WI38 (cell line): Measurements from ENCODE around the gene IPP.
"Not testable (repeated sequence)": the region's sequence is repeated elsewhere in the genome, so short reads cannot be mapped to it uniquely, and the experiment has no call there.

Source experiments
- H3K4me3 ChIP-seq: 2 replicates; pipeline ENCODE4 v1.5.1; 2011; ENCODE audit warnings: low read depth, mild to moderate bottlenecking, control low read depth, low read length
- CTCF ChIP-seq: IDR thresholded peaks from 2 replicates; pipeline ENCODE4 v1.5.1; 2012; ENCODE audit warnings: low read depth, mild to moderate bottlenecking, control low read depth, low read length

The IPP gene

GRCh38 chr1:45716700-45717099, 33.8 kb downstream of the IPP start:
- H3K4me3 ChIP-seq: no peak overlapping the region
- no peak for TF ChIP-seq CTCF

GRCh38 chr1:45713711-45714110, 36.7 kb downstream of the IPP start:
- TF ChIP-seq CTCF: no peak
- H3K4me3 ChIP-seq: no peak overlapping the region

GRCh38 chr1:45704637-45705036, 45.8 kb downstream of the IPP start:
- no peak for TF ChIP-seq CTCF
- H3K4me3 ChIP-seq: no peak overlapping the region

- no peak for TF ChIP-seq CTCF
- no peak overlapping the region for H3K4me3 ChIP-seq
These were observed 55.6 kb downstream of the IPP start for GRCh38 chr1:45694823-45695222.

- H3K4me3 ChIP-seq: not testable (repeated sequence)
These were observed 56.6 kb downstream of the IPP start for GRCh38 chr1:45693811-45694210.

- 0 out of 2 replicates have a peak, but pooled peaks have one; percentile 3 for TF ChIP-seq CTCF
- H3K4me3 ChIP-seq: peak within 1 kb of the TSS; percentile 100
These were observed 62.4 kb downstream of the IPP start, which contains the start of gene TMEM69 for GRCh38 chr1:45687754-45688740. Gene TMEM69 (plus strand): TSS chr1:45688181. CDS start chr1:45691069, 2,888 bp downstream.

- H3K4me3 ChIP-seq: peak overlapping the region; percentile 100
- no peak for TF ChIP-seq CTCF
These were observed 63.3 kb downstream of the IPP start for GRCh38 chr1:45687014-45687753.
